Stomach (tissue), 4 donors: ENCODE results near the gene TRPM3.
"Not testable (repeated sequence)": the region's sequence is repeated elsewhere in the genome, so short reads cannot be mapped to it uniquely, and the experiment has no call there.

Experiments used
- CTCF ChIP-seq, 7 experiments: fragments of 450-650 bp in 4 of 7; fragments of 200-600 bp in 3 of 7; sonication (generic) in 3 of 7; IDR thresholded peaks; one replicate each; pipeline ENCODE4 v1.5.1; 2016 to 2019; ENCODE audit warnings: antibody characterized with exemption in 7 of 7, control low read depth in 2 of 7, mild to moderate bottlenecking in 1 of 7
- POLR2A ChIP-seq, 4 donors: fragments of 450-650 bp; IDR thresholded peaks; one replicate each; pipeline ENCODE4 v1.6.1; 2016; ENCODE audit warnings: antibody characterized with exemption in 4 of 4, control low read depth in 2 of 4, mild to moderate bottlenecking in 1 of 4, moderate library complexity in 1 of 4
- POLR2AphosphoS5 ChIP-seq, 3 donors: sonication (generic); formaldehyde crosslinking; IDR thresholded peaks; one replicate each; pipeline ENCODE4 v1.6.1; 2016; ENCODE audit warnings: antibody characterized with exemption in 3 of 3

GRCh38 chr9:70644627-70645026, 476.8 kb downstream of the TRPM3 start:
- TF ChIP-seq CTCF, POLR2AphosphoS5, POLR2A (IDR thresholded peaks at IDR 0.05): not testable (repeated sequence)
